HepG2 (cell line): ENCODE results near the gene PFDN1. TPM values are rescaled to one million over a fixed set of nuclear protein-coding genes. Genes with fewer than 3 reads are reported as not detected.

Experiments
- ATAC-seq: fragments of 200-7000 bp; cut with Tn5 transposase; 3 replicates; pipeline ENCODE4 v1.9.1; 2020; ENCODE audit warnings: mild to moderate bottlenecking, moderate library complexity
- BruUV-seq: library from RNA; stranded (reverse); fragments of 400-500 nt; replicated peaks from 2 replicates; lab custom pipeline; 2021; lab: Mats Ljungman, UMichigan
- CTCF ChIA-PET: fragments of 300-600 bp; formaldehyde crosslinking; extraction: SDS; loops from one replicate; lab custom pipeline; 2021; ENCODE audit warnings: low total read pairs, inconsistent platforms, low intra/inter-chr PET ratio; lab: Yijun Ruan, JAX
- POLR2A ChIA-PET: fragments of 350-600 bp; sonication (Branson Sonifier 250); formaldehyde crosslinking; loops from one replicate; lab custom pipeline; 2020; ENCODE audit warnings: antibody characterized with exemption, inconsistent platforms; lab: Yijun Ruan, JAX
- DNase-seq: peaks from one replicate; pipeline ENCODE4 v3.0.0-alpha.2; 2015; ENCODE audit warnings: low spot score
- FAIRE-seq: peaks from 3 replicates; lab custom pipeline; 2011; peaks lifted over from hg19 to GRCh38; lab: Jason Lieb, UNC
- H2AFZ ChIP-seq: one replicate; pipeline ENCODE4 v1.6.1; 2011; ENCODE audit warnings: low read length, inconsistent platforms
- H3K27ac ChIP-seq: fragments of 300-600 bp; 3 replicates; pipeline ENCODE4 v1.8.0; 2011; ENCODE audit warnings: mixed run types, mild to moderate bottlenecking, mixed read lengths, low read length, inconsistent platforms; ENCODE audit not compliant: insufficient read depth; ENCODE audit errors: extremely low read length
- H3K27me3 ChIP-seq, 2 experiments: fragments of 200-600 bp in 1 of 2; 2 replicates in 1 of 2; 3 replicates in 1 of 2; pipeline versions ENCODE4 v1.6.0 to v1.8.0; 2011; ENCODE audit warnings: low read length in 2 of 2, mild to moderate bottlenecking in 2 of 2, moderate library complexity in 2 of 2, inconsistent platforms in 1 of 2; ENCODE audit not compliant: insufficient read depth in 2 of 2, control insufficient read depth in 1 of 2
- H3K36me3 ChIP-seq, 2 experiments: fragments of 200-600 bp in 1 of 2; replicated peaks in 1 of 2; 2 replicates in 1 of 2; 3 replicates in 1 of 2; pipeline versions ENCODE4 v1.5.1 to v1.8.0; 2011; ENCODE audit warnings: low read length in 2 of 2, inconsistent platforms in 1 of 2; ENCODE audit not compliant: insufficient read depth in 2 of 2, control insufficient read depth in 1 of 2
- H3K4me1 ChIP-seq: 2 replicates; pipeline ENCODE4 v1.5.1; 2012; ENCODE audit warnings: low read length, inconsistent platforms; ENCODE audit not compliant: insufficient read depth
- H3K4me2 ChIP-seq: 2 replicates; pipeline ENCODE4 v1.6.0; 2011; ENCODE audit warnings: low read depth, low read length, inconsistent platforms
- H3K4me3 ChIP-seq, 3 experiments: fragments of 200-600 bp in 1 of 3; sonication (generic), shearing (Covaris generic) in 1 of 3; replicated peaks in 1 of 3; 2 replicates each; pipeline ENCODE4 v1.5.1; 2011 to 2016; ENCODE audit warnings: low read length in 3 of 3, inconsistent platforms in 2 of 3, low read depth in 2 of 3, mild to moderate bottlenecking in 2 of 3, control low read depth in 1 of 3, mixed read lengths in 1 of 3; ENCODE audit not compliant: insufficient read depth in 1 of 3
- H3K79me2 ChIP-seq: one replicate; pipeline ENCODE4 v1.6.1; 2011; ENCODE audit warnings: low read length, inconsistent platforms; ENCODE audit not compliant: insufficient read depth
- H3K9ac ChIP-seq: 2 replicates; pipeline ENCODE4 v1.6.0; 2011; ENCODE audit warnings: mild to moderate bottlenecking, low read depth, low read length, inconsistent platforms; ENCODE audit not compliant: insufficient read depth
- H3K9me3 ChIP-seq: 2 replicates; pipeline ENCODE4 v1.5.1; 2012; ENCODE audit warnings: mild to moderate bottlenecking, low read length
- H4K20me1 ChIP-seq: 2 replicates; pipeline ENCODE4 v1.6.0; 2011; ENCODE audit warnings: inconsistent platforms, mild to moderate bottlenecking, low read length, moderate library complexity; ENCODE audit not compliant: insufficient read depth
- BRCA1 ChIP-seq: sonication (generic); formaldehyde crosslinking; IDR thresholded peaks from 2 replicates; pipeline ENCODE4 v1.4.0; 2020; ENCODE audit warnings: missing genetic modification reagents
- CEBPB ChIP-seq: IDR thresholded peaks from 2 replicates; pipeline ENCODE4 v1.6.1; 2011; ENCODE audit warnings: low read depth, low read length, improper control_type of control experiment, borderline replicate concordance
- FOXA1 ChIP-seq, 2 experiments: fragments of 450-650 bp in 1 of 2; sonication (generic) in 1 of 2; formaldehyde crosslinking in 1 of 2; IDR thresholded peaks; 2 replicates each; pipeline versions ENCODE4 v1.4.0 to v1.6.1; 2016 to 2020; ENCODE audit warnings: missing genetic modification reagents in 1 of 2
- HNF4G ChIP-seq, 2 experiments: sonication (generic) in 1 of 2; formaldehyde crosslinking in 1 of 2; IDR thresholded peaks; 2 replicates each; pipeline versions ENCODE4 v1.4.0 to v1.6.1; 2011 to 2020; ENCODE audit warnings: borderline replicate concordance in 2 of 2, low read depth in 2 of 2, mild to moderate bottlenecking in 2 of 2, low read length in 1 of 2, missing genetic modification reagents in 1 of 2, moderate library complexity in 1 of 2
- MTF1 ChIP-seq: sonication (generic); formaldehyde crosslinking; IDR thresholded peaks from 2 replicates; pipeline ENCODE4 v1.5.0; 2020; ENCODE audit warnings: missing genetic modification reagents
- NR2F2 ChIP-seq: IDR thresholded peaks from 2 replicates; pipeline ENCODE4 v1.6.1; 2012; ENCODE audit warnings: low read depth, inconsistent platforms, borderline replicate concordance
- ONECUT2 ChIP-seq: sonication (generic); formaldehyde crosslinking; IDR thresholded peaks from 2 replicates; pipeline ENCODE4 v1.4.0; 2020; ENCODE audit warnings: missing genetic modification reagents
- POGK ChIP-seq: sonication (generic); formaldehyde crosslinking; conservative IDR thresholded peaks from 2 replicates; pipeline ENCODE4 v1.8.0; 2022; ENCODE audit warnings: mild to moderate bottlenecking, moderate library complexity, missing genetic modification reagents
- RORA ChIP-seq: sonication (generic); formaldehyde crosslinking; IDR thresholded peaks from 2 replicates; pipeline ENCODE4 v1.5.0; 2020; ENCODE audit warnings: mild to moderate bottlenecking, missing genetic modification reagents, moderate library complexity
- USF2 ChIP-seq, 2 experiments: sonication (generic) in 1 of 2; formaldehyde crosslinking in 1 of 2; IDR thresholded peaks; 2 replicates each; pipeline versions ENCODE4 v1.5.1 to v1.6.1; 2011 to 2020; ENCODE audit warnings: borderline replicate concordance in 1 of 2, low read depth in 1 of 2, low read length in 1 of 2, mild to moderate bottlenecking in 1 of 2, missing genetic modification reagents in 1 of 2, moderate library complexity in 1 of 2
- ZNF430 ChIP-seq: sonication (generic); formaldehyde crosslinking; IDR thresholded peaks from 2 replicates; pipeline ENCODE4 v1.9.0; 2021; ENCODE audit warnings: mild to moderate bottlenecking, missing genetic modification reagents
- ZNF652 ChIP-seq: IDR thresholded peaks from 2 replicates; pipeline ENCODE4 v1.6.1; 2016; ENCODE audit warnings: low read depth, borderline replicate concordance
- ZNF841 ChIP-seq: sonication (generic); formaldehyde crosslinking; IDR thresholded peaks from 2 replicates; pipeline ENCODE4 v1.8.1; 2023; ENCODE audit warnings: missing genetic modification reagents, borderline replicate concordance
- whole genome bisulfite sequencing: methylation state at CpG from one replicate; pipeline ENCODE4 v1.1.6; 2017; ENCODE audit warnings: low lambda C conversion rate; 5-methylcytosine and 5-hydroxymethylcytosine counted together
- in situ Hi-C: cut with HindIII; loops from 2 replicates; pipeline ENCODE4 v1.10.0; 2017; ENCODE audit warnings: low pct_unique_long_range_greater_than_20kb; ENCODE audit not compliant: extremely low pct_ligation_motif_present
- intact Hi-C: fragments of 100-400 bp; cut with micrococcal nuclease; formaldehyde crosslinking; loops from one replicate; pipeline ENCODE4 v1.10.0; 2022; ENCODE audit not compliant: unreplicated experiment
- polyA plus RNA-seq, 8 experiments: library from polyadenylated mRNA; depleted of rRNA in 3 of 8; stranded (reverse) in 7 of 8; unstranded in 1 of 8; fragments of >200 nt; fragmentation: Illumina TruSeq in 4 of 8; extraction: Trizol in 4 of 8; gene quantifications; 2 replicates each; pipeline versions ENCODE4 v1.2.1 to v1.2.3, GENCODE V29; 2011 to 2016; ENCODE audit warnings: low read depth in 4 of 8, missing spikeins in 1 of 8, mixed read lengths in 1 of 8; ENCODE audit not compliant: insufficient read depth in 1 of 8
- total RNA-seq, 5 experiments: library from RNA; depleted of rRNA; stranded (reverse); fragments of >200 nt; fragmentation: Illumina TruSeq; extraction: Trizol; gene quantifications; 2 replicates each; pipeline ENCODE4 v1.2.3, GENCODE V29; 2016; ENCODE audit warnings: low read depth in 1 of 5
- TF ChIP-seq, protein P1 (sequence below): sonication (generic); formaldehyde crosslinking; IDR thresholded peaks from 2 replicates; pipeline ENCODE4 v1.5.0; 2020; ENCODE audit warnings: mild to moderate bottlenecking, missing genetic modification reagents
- TF ChIP-seq, protein P2 (sequence below): IDR thresholded peaks from 2 replicates; pipeline ENCODE4 v1.6.1; 2016; ENCODE audit warnings: control low read depth

Gene PFDN1
- total and polyA plus RNA-seq, 2 of the 13 experiments (the other 11 are each of a cell fraction or from before 2014, with no cell fraction given) = 67.2 to 70.8 TPM

DNA sequence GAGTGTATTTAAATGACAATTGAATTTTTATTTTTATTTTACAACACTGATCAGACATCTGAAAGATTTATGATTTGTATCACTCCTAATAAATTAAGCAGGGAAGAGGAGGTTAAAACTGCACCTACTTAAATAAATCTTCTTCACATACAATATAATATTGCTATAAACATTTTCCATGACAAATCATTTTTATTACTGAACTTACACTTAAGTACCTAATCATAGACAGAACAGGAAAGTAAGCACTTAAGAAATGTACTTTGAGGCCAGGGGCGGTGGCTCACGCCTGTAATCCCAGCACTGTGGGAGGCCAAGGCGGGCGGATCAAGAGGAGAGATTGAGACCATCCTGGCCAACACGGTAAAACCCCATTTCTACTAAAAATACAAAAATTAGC, 3.8 kb downstream of the PFDN1 start:
- POLR2A ChIA-PET = no interaction called here
- TF ChIP-seq FOXA1 (IDR thresholded peaks at IDR 0.05) = no peak
- TF ChIP-seq FOXA1 (CRISPR knock-in tag; IDR thresholded peaks at IDR 0.05) = no peak
- TF ChIP-seq, protein P1, sequence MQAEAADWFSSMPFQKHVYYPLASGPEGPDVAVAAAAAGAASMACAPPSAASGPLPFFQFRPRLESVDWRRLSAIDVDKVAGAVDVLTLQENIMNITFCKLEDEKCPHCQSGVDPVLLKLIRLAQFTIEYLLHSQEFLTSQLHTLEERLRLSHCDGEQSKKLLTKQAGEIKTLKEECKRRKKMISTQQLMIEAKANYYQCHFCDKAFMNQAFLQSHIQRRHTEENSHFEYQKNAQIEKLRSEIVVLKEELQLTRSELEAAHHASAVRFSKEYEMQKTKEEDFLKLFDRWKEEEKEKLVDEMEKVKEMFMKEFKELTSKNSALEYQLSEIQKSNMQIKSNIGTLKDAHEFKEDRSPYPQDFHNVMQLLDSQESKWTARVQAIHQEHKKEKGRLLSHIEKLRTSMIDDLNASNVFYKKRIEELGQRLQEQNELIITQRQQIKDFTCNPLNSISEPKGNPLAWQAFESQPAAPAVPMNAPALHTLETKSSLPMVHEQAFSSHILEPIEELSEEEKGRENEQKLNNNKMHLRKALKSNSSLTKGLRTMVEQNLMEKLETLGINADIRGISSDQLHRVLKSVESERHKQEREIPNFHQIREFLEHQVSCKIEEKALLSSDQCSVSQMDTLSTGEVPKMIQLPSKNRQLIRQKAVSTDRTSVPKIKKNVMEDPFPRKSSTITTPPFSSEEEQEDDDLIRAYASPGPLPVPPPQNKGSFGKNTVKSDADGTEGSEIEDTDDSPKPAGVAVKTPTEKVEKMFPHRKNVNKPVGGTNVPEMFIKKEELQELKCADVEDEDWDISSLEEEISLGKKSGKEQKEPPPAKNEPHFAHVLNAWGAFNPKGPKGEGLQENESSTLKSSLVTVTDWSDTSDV (CRISPR knock-in tag) = no peak
- no peak for TF ChIP-seq RORA
- no peak for TF ChIP-seq ZNF430 (CRISPR knock-in tag)
- TF ChIP-seq USF2 (IDR thresholded peaks at IDR 0.05; ENCODE audit: low read depth, low read length) = no peak
- TF ChIP-seq USF2 (CRISPR knock-in tag; IDR thresholded peaks at IDR 0.05; ENCODE audit: borderline replicate concordance) = no peak
- TF ChIP-seq NR2F2 = no peak
- TF ChIP-seq BRCA1 (CRISPR knock-in tag) = no peak
- TF ChIP-seq POGK (CRISPR knock-in tag) = no peak
- TF ChIP-seq, protein P2, sequence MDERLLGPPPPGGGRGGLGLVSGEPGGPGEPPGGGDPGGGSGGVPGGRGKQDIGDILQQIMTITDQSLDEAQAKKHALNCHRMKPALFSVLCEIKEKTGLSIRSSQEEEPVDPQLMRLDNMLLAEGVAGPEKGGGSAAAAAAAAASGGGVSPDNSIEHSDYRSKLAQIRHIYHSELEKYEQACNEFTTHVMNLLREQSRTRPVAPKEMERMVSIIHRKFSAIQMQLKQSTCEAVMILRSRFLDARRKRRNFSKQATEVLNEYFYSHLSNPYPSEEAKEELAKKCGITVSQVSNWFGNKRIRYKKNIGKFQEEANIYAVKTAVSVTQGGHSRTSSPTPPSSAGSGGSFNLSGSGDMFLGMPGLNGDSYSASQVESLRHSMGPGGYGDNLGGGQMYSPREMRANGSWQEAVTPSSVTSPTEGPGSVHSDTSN (CRISPR knock-in tag) = no peak
- TF ChIP-seq ONECUT2 (CRISPR knock-in tag) = no peak
- no peak for TF ChIP-seq ZNF652 (CRISPR knock-in tag)
- no peak for TF ChIP-seq MTF1 (CRISPR knock-in tag)
- no peak for TF ChIP-seq HNF4G (IDR thresholded peaks at IDR 0.05; ENCODE audit: borderline replicate concordance, low read depth, low read length)
- no peak for TF ChIP-seq HNF4G (CRISPR knock-in tag; IDR thresholded peaks at IDR 0.05; ENCODE audit: borderline replicate concordance, low read depth)
- no peak for TF ChIP-seq ZNF841 (CRISPR knock-in tag)
- no peak for TF ChIP-seq CEBPB

More for the DNA sequence above, 3.8 kb downstream of the PFDN1 start:
- FAIRE-seq (no peak), DNase-seq (no peak), ATAC-seq (no peak)
- Histone ChIP-seq H3K27me3 (no peaks in the 10 kb centered on the region; a peak in 2 of 5 replicates), H3K27ac (no peak overlapping the region), H2AFZ (no peak overlapping the region), H3K4me3 (no peak overlapping the region), H4K20me1 (peaks cover 2% of the 10 kb centered on the region; the same call in 1 of the 2 replicates), H3K4me2 (no peak overlapping the region), H3K9me3 (no peaks in the 10 kb centered on the region), H3K4me1 (peaks cover 72% of the 10 kb centered on the region), H3K36me3 (peaks cover 3 to 9% of the 10 kb centered on the region in 2 experiments; a peak in 2 of 5 replicates), H3K79me2 (peaks cover 85% of the 10 kb centered on the region), H3K9ac (no peak overlapping the region)
- CTCF ChIA-PET = no interaction called here
- in situ Hi-C loops (no loop called here), intact Hi-C loops (no loop called here)
- WGBS = 93% methylated on average over 5 of the region's 5 CpGs
- no TSS peak for BruUV-seq
